IPS DF 4.7 (cell line): ENCODE measurements around the gene PCNX3.
"Not testable (repeated sequence)": the region's sequence is repeated elsewhere in the genome, so short reads cannot be mapped to it uniquely, and the experiment has no call there.

Experiments
- DNase-seq: peaks from one replicate; pipeline ENCODE4 v3.0.0-alpha.2; 2013; ENCODE audit warnings: low spot score; ENCODE audit errors: extremely low read depth

The PCNX3 gene

GRCh38 chr11:65639228-65639597 is 23.6 kb downstream of the PCNX3 start:
- DNase-seq: not testable (repeated sequence)

- no peak for DNase-seq
These were observed 24.3 kb downstream of the PCNX3 start for GRCh38 chr11:65639623-65640482.

- DNase-seq: no peak
These were observed 25.1 kb downstream of the PCNX3 start for GRCh38 chr11:65640483-65641296.

GRCh38 chr11:65641297-65642013 is 25.9 kb downstream of the PCNX3 start:
- no peak for DNase-seq

GRCh38 chr11:65642014-65642671 is 26.6 kb downstream of the PCNX3 start:
- no peak for DNase-seq

- no peak for DNase-seq
These were observed 28.4 kb downstream of the PCNX3 start for GRCh38 chr11:65643971-65644370.

- no peak for DNase-seq
These were observed 29.3 kb downstream of the PCNX3 start for GRCh38 chr11:65644837-65645236.

- no peak for DNase-seq
These were observed 30.1 kb downstream of the PCNX3 start for GRCh38 chr11:65645710-65646109.

- no peak for DNase-seq
These were observed 30.8 kb downstream of the PCNX3 start for GRCh38 chr11:65646288-65646957.

GRCh38 chr11:65646958-65647701 is 31.6 kb downstream of the PCNX3 start:
- DNase-seq: no peak

GRCh38 chr11:65648997-65649493 is 33.5 kb downstream of the PCNX3 start:
- DNase-seq: no peak

- no peak for DNase-seq
These were observed 34.3 kb downstream of the PCNX3 start for GRCh38 chr11:65649656-65650546.

GRCh38 chr11:65650547-65651338 is 35.2 kb downstream of the PCNX3 start:
- DNase-seq: no peak

GRCh38 chr11:65651339-65651588 is 35.7 kb downstream of the PCNX3 start:
- no peak for DNase-seq

- no peak for DNase-seq
These were observed 36.3 kb downstream of the PCNX3 start for GRCh38 chr11:65651589-65652510.

GRCh38 chr11:65652511-65653228 is 37.1 kb downstream of the PCNX3 start:
- DNase-seq: no peak
